GM20000 (cell line): ENCODE data around the gene KRT74.

Experiments
- DNase-seq: peaks from one replicate; pipeline ENCODE4 v3.0.0; 2012; ENCODE audit warnings: low spot score
- CTCF ChIP-seq: IDR thresholded peaks from 2 replicates; pipeline ENCODE4 v1.5.1; 2012; ENCODE audit warnings: mild to moderate bottlenecking, control low read depth; ENCODE audit errors: extremely low read depth, missing control alignments

Gene KRT74

GRCh38 chr12:52517005-52517835, 56.4 kb downstream of the KRT74 start:
- TF ChIP-seq CTCF: no peak
- no peak for DNase-seq

GRCh38 chr12:52515927-52516831, 57.5 kb downstream of the KRT74 start:
- no peak for TF ChIP-seq CTCF
- DNase-seq: no peak
